Stimulated activated naive CD8-positive, alpha-beta T cell treated with anti-CD3 and anti-CD28 coated beads, Interleukin-15, Interleukin-2, amounts not matched to agents 100 ng/mL and 50 ng/mL, for 24 hours (primary cell): ENCODE results near the gene EPHA1.
A peak's percentile ranks its signal among the peaks of the same experiment; 100 is the strongest.
"Not testable (repeated sequence)": the region's sequence is repeated elsewhere in the genome, so short reads cannot be mapped to it uniquely, and the experiment has no call there.

Experiments used
- H3K27ac Mint-ChIP-seq: one replicate; pipeline ENCODE4 v1.8.0; 2021; ENCODE audit warnings: mild to moderate bottlenecking, mixed read lengths
- H3K27me3 Mint-ChIP-seq: one replicate; pipeline ENCODE4 v1.8.0; 2021; ENCODE audit warnings: mixed read lengths
- H3K36me3 Mint-ChIP-seq: one replicate; pipeline ENCODE4 v1.8.0; 2021; ENCODE audit warnings: low read depth, mixed read lengths
- H3K4me1 Mint-ChIP-seq: one replicate; pipeline ENCODE4 v1.8.0; 2021; ENCODE audit warnings: low read depth, mixed read lengths
- H3K4me3 Mint-ChIP-seq: one replicate; pipeline ENCODE4 v1.8.0; 2021; ENCODE audit warnings: mild to moderate bottlenecking, mixed read lengths
- H3K9me3 Mint-ChIP-seq: one replicate; pipeline ENCODE4 v1.8.0; 2021; ENCODE audit warnings: mixed read lengths

Gene EPHA1

GRCh38 chr7:143418681-143419458, 10.2 kb upstream of the EPHA1 start:
- H3K36me3 Mint-ChIP-seq = no peaks in the 10 kb centered on the region

GRCh38 chr7:143417734-143418383, 9.2 kb upstream of the EPHA1 start:
- Mint-ChIP-seq H3K4me1 (no peaks in the 10 kb centered on the region), H3K27ac (no peak overlapping the region), H3K27me3 (no peaks in the 10 kb centered on the region), H3K4me3 (no peak overlapping the region), H3K36me3 (no peaks in the 10 kb centered on the region), H3K9me3 (no peaks in the 10 kb centered on the region)

More at GRCh38 chr7:143418681-143419458, 10.2 kb upstream of the EPHA1 start:
- Mint-ChIP-seq H3K4me1 (no peaks in the 10 kb centered on the region), H3K4me3 (no peak overlapping the region), H3K27ac (no peak overlapping the region), H3K9me3 (no peaks in the 10 kb centered on the region), H3K27me3 (no peaks in the 10 kb centered on the region)

GRCh38 chr7:143416565-143417149, 8.0 kb upstream of the EPHA1 start:
- H3K4me3 Mint-ChIP-seq = no peak overlapping the region
- H3K27ac Mint-ChIP-seq = no peak overlapping the region
- no peaks in the 10 kb centered on the region for H3K9me3 Mint-ChIP-seq
- no peaks in the 10 kb centered on the region for H3K27me3 Mint-ChIP-seq
- H3K36me3 Mint-ChIP-seq = no peaks in the 10 kb centered on the region
- H3K4me1 Mint-ChIP-seq = no peaks in the 10 kb centered on the region

- no peaks in the 10 kb centered on the region for H3K36me3 Mint-ChIP-seq
- no peaks in the 10 kb centered on the region for H3K4me1 Mint-ChIP-seq
- H3K27ac Mint-ChIP-seq = no peak overlapping the region
Measured at GRCh38 chr7:143415742-143416397, 7.2 kb upstream of the EPHA1 start.

GRCh38 chr7:143415209-143415608, 6.6 kb upstream of the EPHA1 start:
- H3K4me3 Mint-ChIP-seq, H3K27ac Mint-ChIP-seq, H3K36me3 Mint-ChIP-seq, H3K27me3 Mint-ChIP-seq, H3K4me1 Mint-ChIP-seq, H3K9me3 Mint-ChIP-seq: not testable (repeated sequence)

More at GRCh38 chr7:143415742-143416397, 7.2 kb upstream of the EPHA1 start:
- Mint-ChIP-seq H3K27me3 (no peaks in the 10 kb centered on the region), H3K4me3 (no peak overlapping the region), H3K9me3 (no peaks in the 10 kb centered on the region)

GRCh38 chr7:143413123-143413522, 4.5 kb upstream of the EPHA1 start:
- H3K4me1 Mint-ChIP-seq = peaks cover 21% of the 10 kb centered on the region
- H3K27ac Mint-ChIP-seq = no peak overlapping the region
- H3K27me3 Mint-ChIP-seq = no peaks in the 10 kb centered on the region
- H3K9me3 Mint-ChIP-seq = no peaks in the 10 kb centered on the region
- no peak overlapping the region for H3K4me3 Mint-ChIP-seq
- no peaks in the 10 kb centered on the region for H3K36me3 Mint-ChIP-seq

GRCh38 chr7:143411976-143412708, 3.5 kb upstream of the EPHA1 start:
- no peak overlapping the region for H3K27ac Mint-ChIP-seq
- H3K36me3 Mint-ChIP-seq = no peaks in the 10 kb centered on the region
- H3K4me3 Mint-ChIP-seq = no peak overlapping the region
- peaks cover 31% of the 10 kb centered on the region for H3K4me1 Mint-ChIP-seq
- H3K9me3 Mint-ChIP-seq = no peaks in the 10 kb centered on the region
- no peaks in the 10 kb centered on the region for H3K27me3 Mint-ChIP-seq

GRCh38 chr7:143410521-143411004, 1.9 kb upstream of the EPHA1 start:
- Mint-ChIP-seq H3K27ac (no peak overlapping the region), H3K9me3 (no peaks in the 10 kb centered on the region), H3K36me3 (no peaks in the 10 kb centered on the region), H3K4me3 (peak overlapping the region; percentile 72), H3K27me3 (no peaks in the 10 kb centered on the region), H3K4me1 (peaks cover 44% of the 10 kb centered on the region)

- Mint-ChIP-seq H3K4me3 (peak overlapping the region; percentile 84), H3K36me3 (no peaks in the 10 kb centered on the region), H3K27me3 (no peaks in the 10 kb centered on the region), H3K9me3 (no peaks in the 10 kb centered on the region), H3K4me1 (peaks cover 55% of the 10 kb centered on the region), H3K27ac (peak overlapping the region; percentile 77)
Measured at GRCh38 chr7:143408252-143408685, 387 bp downstream of the EPHA1 start.

- peak overlapping the region; percentile 77 for H3K27ac Mint-ChIP-seq
Measured at GRCh38 chr7:143407287-143408251, 1.1 kb downstream of the EPHA1 start.

GRCh38 chr7:143406002-143406357, 2.7 kb downstream of the EPHA1 start:
- Mint-ChIP-seq H3K27me3 (no peaks in the 10 kb centered on the region), H3K4me3 (no peak overlapping the region), H3K36me3 (no peaks in the 10 kb centered on the region), H3K4me1 (peaks cover 55% of the 10 kb centered on the region), H3K27ac (no peak overlapping the region), H3K9me3 (no peaks in the 10 kb centered on the region)

More at GRCh38 chr7:143407287-143408251, 1.1 kb downstream of the EPHA1 start:
- Mint-ChIP-seq H3K27me3 (no peaks in the 10 kb centered on the region), H3K36me3 (no peaks in the 10 kb centered on the region), H3K4me1 (peaks cover 55% of the 10 kb centered on the region), H3K9me3 (no peaks in the 10 kb centered on the region), H3K4me3 (peak overlapping the region; percentile 84)

- no peaks in the 10 kb centered on the region for H3K27me3 Mint-ChIP-seq
Measured at GRCh38 chr7:143405173-143406001, 3.3 kb downstream of the EPHA1 start.

GRCh38 chr7:143402233-143402632, 6.4 kb downstream of the EPHA1 start:
- not testable (repeated sequence) for H3K9me3 Mint-ChIP-seq, H3K36me3 Mint-ChIP-seq, H3K27me3 Mint-ChIP-seq, H3K4me3 Mint-ChIP-seq, H3K27ac Mint-ChIP-seq
- peaks cover 25% of the 10 kb centered on the region for H3K4me1 Mint-ChIP-seq

More at GRCh38 chr7:143405173-143406001, 3.3 kb downstream of the EPHA1 start:
- H3K9me3 Mint-ChIP-seq = no peaks in the 10 kb centered on the region
- no peak overlapping the region for H3K4me3 Mint-ChIP-seq
- H3K27ac Mint-ChIP-seq = no peak overlapping the region
- peaks cover 52% of the 10 kb centered on the region for H3K4me1 Mint-ChIP-seq
- H3K36me3 Mint-ChIP-seq = no peaks in the 10 kb centered on the region
